SK-MEL-5 (cell line): ENCODE data around the gene DNLZ. TPM values are rescaled to one million over a fixed set of nuclear protein-coding genes. Genes with fewer than 3 reads are reported as not detected.
"Not testable (repeated sequence)": the region's sequence is repeated elsewhere in the genome, so short reads cannot be mapped to it uniquely, and the experiment has no call there.

Source experiments
- DNase-seq: peaks from one replicate; pipeline ENCODE4 v3.0.0-alpha.2; 2016; ENCODE audit warnings: low read depth, low spot score
- in situ Hi-C: cut with HindIII; loops from 2 replicates; pipeline ENCODE4 v1.10.0; 2016; ENCODE audit warnings: low sequenced_read_pairs, high pct_unique_total_duplicates, low pct_unique_long_range_greater_than_20kb
- polyA plus RNA-seq, 2 experiments: library from polyadenylated mRNA; depleted of rRNA; stranded (reverse); fragments of >200 nt; gene quantifications; 2 replicates each; pipeline ENCODE4 v1.2.3, GENCODE V29; 2015
- total RNA-seq: library from RNA; depleted of rRNA; stranded (reverse); fragments of >200 nt; shearing (Covaris generic); gene quantifications from 2 replicates; pipeline ENCODE4 v1.2.3, GENCODE V29; 2014; rRNA removed

The DNLZ gene
- 19.4 and 35.1 TPM in 2 replicates for total RNA-seq
- polyA plus RNA-seq (2015; cell fraction: cytosol; rRNA removed): 26.8 and 54.3 TPM in 2 replicates
- polyA plus RNA-seq (2015; cell fraction: nucleus; rRNA removed): 2.8 and 4.6 TPM in 2 replicates

DNA sequence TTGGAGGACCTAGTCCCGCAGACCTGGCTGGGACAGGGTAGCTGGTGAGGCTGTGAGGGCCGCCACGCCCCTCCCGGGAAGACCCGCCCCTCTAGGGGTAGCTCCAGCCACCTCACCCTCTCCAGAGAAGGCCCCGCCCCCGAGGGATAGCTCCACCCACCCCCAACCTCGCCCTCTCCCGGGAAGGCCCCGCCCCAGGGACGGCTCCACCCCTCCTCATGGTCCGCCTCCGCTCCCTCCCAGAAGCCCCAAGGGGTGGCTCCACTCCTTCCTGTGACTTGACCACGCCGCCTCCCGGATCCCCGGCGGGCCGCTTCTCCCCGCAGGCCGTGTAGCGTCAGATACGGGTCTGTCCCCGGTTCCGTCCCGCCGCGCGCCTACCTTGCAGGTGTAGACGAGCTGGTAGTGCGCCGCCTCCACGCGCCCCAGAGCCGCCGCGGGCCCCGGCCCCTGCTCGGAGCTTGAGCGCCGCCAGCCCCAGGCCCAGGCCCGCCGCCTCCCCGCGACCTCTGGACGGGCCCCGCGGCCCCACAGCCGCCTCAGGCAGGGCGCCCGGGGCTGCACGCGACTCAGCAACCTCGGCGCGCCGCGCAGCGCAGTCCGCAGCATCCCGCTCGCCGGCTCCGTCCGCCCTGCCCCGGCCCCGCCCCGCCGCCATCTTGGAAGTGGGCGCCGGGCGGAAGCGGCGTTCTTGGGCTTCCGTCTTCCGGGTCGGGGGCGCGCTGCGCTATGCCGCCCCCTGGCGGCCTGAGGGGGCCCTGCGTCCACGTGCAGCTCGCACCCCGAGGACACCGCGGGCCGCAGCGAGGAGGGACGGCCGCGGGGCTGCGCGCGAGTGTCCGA is at the start of gene DNLZ:
Gene DNLZ, minus strand, starts transcription at position 639 of the 843 bp plus-strand sequence. Its CDS starts 30 bp downstream, at position 609.
- peak; percentile 95 for DNase-seq
- in situ Hi-C loops: no loop called here

- no peak for DNase-seq
- in situ Hi-C loops: no loop called here
These were observed 49.4 kb upstream of the DNLZ start for GRCh38 chr9:136412962-136413361.

- no peak for DNase-seq
- in situ Hi-C loops: no loop called here
These were observed 47.8 kb upstream of the DNLZ start for GRCh38 chr9:136411378-136411777.

DNA sequence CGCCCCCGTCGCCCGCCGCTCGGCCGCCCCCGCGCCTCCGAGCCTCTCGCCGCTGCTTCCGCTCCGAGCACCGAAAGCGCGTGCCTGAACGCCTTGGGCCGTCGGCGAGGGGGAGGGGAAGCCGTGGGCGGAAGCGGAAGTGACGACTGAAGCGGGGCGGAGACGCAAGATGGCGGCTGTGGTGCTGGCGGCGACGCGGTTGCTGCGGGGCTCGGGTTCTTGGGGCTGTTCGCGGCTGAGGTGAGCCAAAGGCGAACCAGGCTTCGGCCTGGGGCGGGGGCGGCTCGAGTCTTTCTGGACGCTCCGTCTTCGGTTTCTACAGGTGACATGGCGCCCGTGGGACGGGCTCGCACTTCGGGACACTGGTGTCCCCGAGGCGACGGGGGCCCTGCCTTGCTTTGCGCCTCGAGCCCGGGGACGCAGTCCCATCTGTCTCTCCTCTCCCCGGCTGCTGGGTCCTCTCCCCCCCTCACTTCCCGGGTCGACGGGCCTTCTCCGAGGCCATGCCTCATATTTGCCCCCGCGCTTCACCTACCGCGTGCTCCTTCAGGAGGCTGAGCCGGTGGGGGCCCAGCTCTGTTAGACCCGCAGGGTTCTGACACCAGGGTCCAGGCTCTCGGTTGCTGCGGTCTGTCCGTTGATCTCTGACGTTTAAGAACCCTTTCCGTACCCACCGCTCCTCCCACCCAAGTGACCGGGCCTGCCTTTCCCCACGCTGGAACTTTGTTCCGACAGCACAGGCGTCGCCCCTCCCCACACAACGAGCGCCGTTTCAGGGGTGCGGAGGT is 47.1 kb upstream of the DNLZ start, which contains the start of the genes ENTR1 and PMPCA:
Gene ENTR1, minus strand, starts transcription at position 115 of the 788 bp plus-strand sequence. CDS start 217 bp downstream, outside the sequence.
Gene PMPCA, plus strand, starts transcription at position 159 of the 788 bp plus-strand sequence. Its CDS starts 11 bp downstream, at position 170.
- peak; percentile 90 for DNase-seq
- in situ Hi-C loops: no loop called here

DNA sequence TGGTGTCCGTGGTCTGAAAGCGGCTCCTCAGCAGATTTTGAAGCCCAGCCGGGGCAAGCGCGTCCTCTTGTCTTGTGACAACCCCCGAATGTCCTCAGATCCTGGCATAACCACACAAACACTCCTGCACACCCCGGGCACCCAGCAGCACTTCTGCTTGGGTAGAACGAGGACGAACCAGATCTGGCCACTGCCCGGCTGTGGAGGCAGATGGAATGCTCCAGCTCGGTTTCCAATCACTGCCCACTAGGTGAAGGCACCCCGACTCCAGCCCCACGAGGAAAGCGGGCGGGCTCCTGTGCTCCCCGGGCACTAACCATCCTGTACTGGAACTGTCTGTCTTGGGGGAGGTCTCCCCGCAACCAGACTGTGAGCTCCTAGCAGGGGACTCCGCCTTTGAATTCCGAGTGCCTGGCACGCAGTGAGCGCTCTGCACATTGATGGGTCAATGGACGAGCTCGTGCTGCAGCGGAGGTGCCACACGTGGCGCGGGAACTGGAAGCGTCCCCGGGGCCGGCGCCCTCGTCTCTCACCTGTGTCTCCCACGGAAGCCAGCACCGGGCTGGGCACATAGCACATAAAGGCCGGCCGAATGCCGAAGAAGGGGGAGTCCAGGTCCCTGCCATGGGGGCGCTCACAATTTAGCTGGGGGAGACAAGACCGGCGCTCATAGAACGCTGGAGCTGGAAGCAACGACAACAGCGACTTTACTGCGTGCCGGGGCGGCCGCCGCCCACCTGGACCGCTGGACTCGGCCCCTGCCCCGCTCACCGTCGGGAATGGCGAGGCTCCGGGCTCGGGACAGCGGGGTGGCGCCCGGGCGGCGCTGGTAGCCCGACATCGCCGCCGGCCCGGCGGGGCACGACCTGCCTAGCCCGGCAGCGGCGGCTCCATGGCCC is 46.3 kb upstream of the DNLZ start:
- in situ Hi-C loops: no loop called here
- DNase-seq: peak; percentile 22

- in situ Hi-C loops: no loop called here
- DNase-seq: no peak
These were observed 44.4 kb upstream of the DNLZ start for GRCh38 chr9:136407911-136408310.

GRCh38 chr9:136407061-136407460 is 43.5 kb upstream of the DNLZ start:
- in situ Hi-C loops, DNase-seq: not testable (repeated sequence)

DNA sequence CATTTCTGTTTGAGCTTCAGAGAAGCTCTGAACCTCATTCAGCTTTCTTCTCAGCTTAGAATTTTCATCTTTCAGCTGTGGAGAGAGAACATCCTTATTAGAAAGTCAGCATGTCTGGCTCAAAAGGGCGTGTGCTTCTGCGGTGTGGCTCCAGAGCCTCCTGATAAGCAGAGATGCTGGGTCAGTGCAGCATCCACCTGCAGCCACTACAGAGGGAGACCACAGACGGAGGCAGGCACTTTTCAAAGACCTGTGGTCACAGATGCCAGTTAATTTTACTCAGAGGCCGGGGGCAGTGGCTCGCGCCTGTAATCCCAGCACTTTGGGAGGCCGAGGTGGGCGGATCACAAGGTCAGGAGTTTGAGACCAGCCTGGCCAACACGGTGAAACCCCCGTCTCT is 42.4 kb upstream of the DNLZ start:
- in situ Hi-C loops: not testable (repeated sequence)

GRCh38 chr9:136405481-136405880 is 41.9 kb upstream of the DNLZ start:
- no peak for DNase-seq
- in situ Hi-C loops: no loop called here

More for the DNA sequence above, 42.4 kb upstream of the DNLZ start:
- DNase-seq: not testable (repeated sequence)

- in situ Hi-C loops: no loop called here
- no peak for DNase-seq
These were observed 41.2 kb upstream of the DNLZ start for GRCh38 chr9:136404801-136405136.

- in situ Hi-C loops: no loop called here
These were observed 40.6 kb upstream of the DNLZ start for GRCh38 chr9:136403915-136404800.

DNA sequence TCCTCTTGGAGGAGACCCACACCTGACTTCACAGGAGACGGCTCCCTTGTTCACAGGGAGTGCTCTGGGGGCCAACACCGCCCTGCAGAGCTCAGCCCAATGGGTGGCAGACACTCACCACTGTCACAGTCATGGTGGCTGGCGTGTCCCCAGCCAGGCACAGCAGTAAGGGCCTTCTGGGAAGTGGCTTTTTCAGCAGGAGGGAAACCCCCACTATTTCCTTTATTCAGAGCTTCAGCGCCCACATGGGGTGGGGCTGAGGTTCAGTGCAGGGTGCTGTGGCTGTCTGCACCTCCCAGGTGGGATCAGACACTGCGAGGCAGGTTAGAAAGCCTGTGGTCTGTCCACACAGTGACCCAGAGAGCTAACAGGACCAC is 40.0 kb upstream of the DNLZ start:
- no peak for DNase-seq
- in situ Hi-C loops: no loop called here

More at GRCh38 chr9:136403915-136404800, 40.6 kb upstream of the DNLZ start:
- no peak for DNase-seq

DNA sequence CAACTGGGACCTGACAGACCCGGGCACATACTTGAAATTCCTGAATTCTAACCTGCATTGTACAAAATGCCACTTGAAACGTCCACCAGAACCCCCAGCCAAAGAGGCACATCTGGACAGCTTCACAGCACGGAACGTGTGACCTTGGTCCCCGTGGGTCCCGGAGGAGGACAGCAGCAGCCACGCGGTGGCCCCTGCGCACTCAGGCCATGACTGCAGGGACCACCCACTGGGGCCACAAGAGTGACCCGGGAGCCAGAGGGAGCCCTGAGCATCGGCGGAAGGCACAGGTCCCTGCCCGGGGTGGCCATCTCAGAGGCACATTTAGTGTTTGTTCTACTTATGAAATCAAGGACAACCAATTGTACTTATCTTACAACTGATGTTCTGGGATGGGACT is 38.5 kb upstream of the DNLZ start:
- in situ Hi-C loops: no loop called here
- no peak for DNase-seq

- DNase-seq: no peak
- in situ Hi-C loops: no loop called here
These were observed 37.8 kb upstream of the DNLZ start for GRCh38 chr9:136401173-136401922.

GRCh38 chr9:136400038-136400834 is 36.7 kb upstream of the DNLZ start, which contains the start of gene SNAPC4:
SNAPC4 (minus strand) TSS chr9:136400170; CDS start chr9:136398428, 1,742 bp downstream.
- in situ Hi-C loops: no loop called here
- DNase-seq: peak; percentile 84
